Mesendoderm (in vitro differentiated cells): Measurements from ENCODE around the gene MRPL27. TPM values are rescaled to one million over a fixed set of nuclear protein-coding genes. Genes with fewer than 3 reads are reported as not detected.

Source experiments
- DNase-seq: peaks from one replicate; pipeline ENCODE4 v3.0.0; 2013
- H2AK5ac ChIP-seq: 2 replicates; pipeline ENCODE4 v1.6.1; 2013; ENCODE audit warnings: low read length, inconsistent platforms
- H2BK120ac ChIP-seq: 2 replicates; pipeline ENCODE4 v1.6.1; 2013; ENCODE audit warnings: low read depth, mild to moderate bottlenecking, low read length, moderate library complexity, mixed read lengths
- H2BK15ac ChIP-seq: replicated peaks from 2 replicates; pipeline ENCODE4 v1.6.1; 2013; ENCODE audit warnings: low read depth, mild to moderate bottlenecking, moderate library complexity
- H2BK5ac ChIP-seq: 2 replicates; pipeline ENCODE4 v1.6.1; 2013; ENCODE audit warnings: low read length, inconsistent platforms
- H3K18ac ChIP-seq: 2 replicates; pipeline ENCODE4 v1.6.1; 2013; ENCODE audit warnings: mild to moderate bottlenecking, low read length, mixed read lengths
- H3K23ac ChIP-seq: one replicate; pipeline ENCODE4 v1.6.1; 2013; ENCODE audit warnings: low read length
- H3K27ac ChIP-seq: 2 replicates; pipeline ENCODE4 v1.5.1; 2013; ENCODE audit warnings: low read depth, mild to moderate bottlenecking, inconsistent platforms, low read length, moderate library complexity
- H3K27me3 ChIP-seq: 2 replicates; pipeline ENCODE4 v1.6.1; 2013; ENCODE audit warnings: low read length, control low read depth, mild to moderate bottlenecking, inconsistent platforms; ENCODE audit not compliant: insufficient read depth, poor library complexity
- H3K36me3 ChIP-seq: 2 replicates; pipeline ENCODE4 v1.6.1; 2013; ENCODE audit warnings: low read length, inconsistent platforms; ENCODE audit not compliant: control insufficient read depth, insufficient read depth
- H3K4ac ChIP-seq: one replicate; pipeline ENCODE4 v1.6.1; 2013; ENCODE audit warnings: low read depth, mild to moderate bottlenecking, low read length, moderate library complexity
- H3K4me1 ChIP-seq: 2 replicates; pipeline ENCODE4 v1.6.1; 2013; ENCODE audit warnings: low read depth, low read length, inconsistent platforms; ENCODE audit not compliant: control insufficient read depth
- H3K4me2 ChIP-seq: 2 replicates; pipeline ENCODE4 v1.6.1; 2013; ENCODE audit warnings: low read length
- H3K4me3 ChIP-seq: 2 replicates; pipeline ENCODE4 v1.5.1; 2013; ENCODE audit warnings: mild to moderate bottlenecking, low read length
- H3K56ac ChIP-seq: one replicate; pipeline ENCODE4 v1.6.1; 2013; ENCODE audit warnings: low read length
- H3K79me1 ChIP-seq: 2 replicates; pipeline ENCODE4 v1.6.1; 2013; ENCODE audit warnings: low read length, inconsistent platforms
- H3K79me2 ChIP-seq: 2 replicates; pipeline ENCODE4 v1.6.1; 2013; ENCODE audit warnings: mild to moderate bottlenecking, low read length; ENCODE audit not compliant: control insufficient read depth, insufficient read depth
- H3K9ac ChIP-seq: 2 replicates; pipeline ENCODE4 v1.6.1; 2013; ENCODE audit warnings: low read length, inconsistent platforms
- H4K5ac ChIP-seq: one replicate; pipeline ENCODE4 v1.6.1; 2013; ENCODE audit warnings: low read length
- H4K8ac ChIP-seq: one replicate; pipeline ENCODE4 v1.6.1; 2013; ENCODE audit warnings: low read depth, mild to moderate bottlenecking, control low read depth, low read length, moderate library complexity
- WGBS: extraction: QIAGEN DNeasy Blood & Tissue Kit; methylation state at CpG from one replicate; pipeline ENCODE4 v1.1.7; 2013; ENCODE audit warnings: low lambda C conversion rate, missing lambda C conversion rate; ENCODE audit not compliant: insufficient coverage; ENCODE audit errors: extremely low coverage; 5-methylcytosine and 5-hydroxymethylcytosine counted together
- small RNA-seq: library from polyadenylated mRNA; stranded (forward); fragments of <200 nt; extraction: miRNeasy Mini kit (QIAGEN cat#:217004); gene quantifications from one replicate; pipeline ENCODE3, GENCODE V24; 2013; ENCODE audit not compliant: insufficient read depth

Gene MRPL27

DNA sequence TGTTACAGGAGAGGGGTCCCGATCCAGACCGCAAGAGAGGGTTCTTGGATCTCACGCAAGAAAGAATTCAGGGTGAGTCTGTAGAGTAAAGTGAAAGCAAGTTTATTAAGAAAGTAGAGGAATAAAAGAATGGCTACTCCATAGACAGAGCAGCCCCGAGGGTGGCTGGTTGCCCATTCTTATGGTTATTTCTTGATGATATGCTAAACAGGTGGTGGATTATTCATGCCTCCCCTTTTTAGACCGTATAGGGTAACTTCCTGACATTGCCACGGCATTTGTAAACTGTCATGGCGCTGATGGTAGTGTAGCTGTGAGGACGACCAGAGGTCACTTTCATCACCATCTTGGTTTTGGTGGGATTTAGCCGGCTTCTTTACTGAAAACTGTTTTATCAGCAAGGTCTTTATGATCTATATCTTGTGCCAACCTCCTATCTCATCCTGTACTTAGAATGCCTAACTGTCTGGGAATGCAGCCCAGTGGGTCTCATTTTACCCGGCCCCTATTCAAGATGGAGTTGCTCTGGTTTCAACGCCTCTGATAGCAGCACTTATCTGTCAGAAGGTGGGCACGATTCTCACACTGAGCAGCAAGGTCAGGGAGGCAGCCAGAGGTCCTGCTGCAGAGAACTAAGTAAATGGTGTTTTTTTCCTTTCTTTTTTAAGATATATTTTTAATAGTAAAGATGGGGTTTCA is 53.5 kb downstream of the MRPL27 start:
- H2AK5ac ChIP-seq = no peak overlapping the region
- WGBS = no CpG with 5 or more reads among the region's 12 CpGs
- no peak overlapping the region for H3K4me2 ChIP-seq
- H3K27me3 ChIP-seq = no peaks in the 10 kb centered on the region
- no peaks in the 10 kb centered on the region for H3K79me2 ChIP-seq
- no peak overlapping the region for H2BK120ac ChIP-seq
- no peaks in the 10 kb centered on the region for H3K79me1 ChIP-seq
- H4K5ac ChIP-seq = no peak overlapping the region
- H4K8ac ChIP-seq = no peak overlapping the region
- H3K9ac ChIP-seq = no peak overlapping the region
- no peak overlapping the region for H3K18ac ChIP-seq
- DNase-seq = no peak
- no peak overlapping the region for H3K27ac ChIP-seq
- no peak overlapping the region for H2BK15ac ChIP-seq
- H3K56ac ChIP-seq = no peak overlapping the region
- H3K4me1 ChIP-seq = no peaks in the 10 kb centered on the region
- no peak overlapping the region for H2BK5ac ChIP-seq
- H3K4me3 ChIP-seq = no peak overlapping the region
- H3K36me3 ChIP-seq = no peaks in the 10 kb centered on the region
- no peak overlapping the region for H3K23ac ChIP-seq
- no peak overlapping the region for H3K4ac ChIP-seq

- H3K27ac ChIP-seq = no peak overlapping the region
- WGBS = no CpG with 5 or more reads among the region's 10 CpGs
These were observed 54.3 kb downstream of the MRPL27 start for GRCh38 chr17:50318501-50319285.

More at GRCh38 chr17:50318501-50319285, 54.3 kb downstream of the MRPL27 start:
- Histone ChIP-seq H3K18ac (no peak overlapping the region), H3K4me2 (no peak overlapping the region), H2BK15ac (no peak overlapping the region), H2BK120ac (no peak overlapping the region), H3K56ac (no peak overlapping the region), H3K9ac (no peak overlapping the region), H4K5ac (no peak overlapping the region), H3K79me2 (no peaks in the 10 kb centered on the region), H2BK5ac (no peak overlapping the region), H3K4ac (no peak overlapping the region), H3K27me3 (no peaks in the 10 kb centered on the region), H3K36me3 (no peaks in the 10 kb centered on the region), H3K4me1 (no peaks in the 10 kb centered on the region), H3K23ac (no peak overlapping the region), H2AK5ac (no peak overlapping the region), H3K79me1 (no peaks in the 10 kb centered on the region), H3K4me3 (no peak overlapping the region), H4K8ac (no peak overlapping the region)
- DNase-seq = no peak

Small RNA genes lying within 50 kb of the gene (small RNA-seq; reads per million reads assigned to genes)
- gene RF00019 = not detected
